ENCODE measurements around the gene SYMPK.

SYMPK gene

DNA sequence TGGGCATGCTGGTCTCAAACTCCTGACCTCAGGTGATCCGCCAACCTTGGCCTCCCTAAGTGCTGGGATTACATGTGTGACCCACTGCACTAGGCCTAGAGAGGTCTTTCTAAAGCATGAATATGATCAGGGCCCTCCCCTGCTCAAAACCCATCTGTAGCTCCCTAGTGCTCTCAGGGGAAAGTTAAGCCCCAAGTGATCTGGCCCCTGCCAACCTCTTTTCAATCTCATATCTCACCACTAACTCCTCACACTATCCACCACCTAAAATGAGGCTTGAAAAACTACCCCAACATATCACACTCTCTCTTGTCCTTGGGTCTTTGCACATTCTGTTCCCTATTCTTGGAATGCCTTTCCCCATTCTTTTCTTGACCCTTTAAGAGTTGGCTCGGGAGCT, 68.3 kb downstream of the SYMPK start:
- Histone ChIP-seq H3K27ac (replicated peaks) (no peak overlapping the region), H3K4me3 (replicated peaks; ENCODE audit: insufficient read depth, low read length) (no peak overlapping the region), H3K27me3 (ENCODE audit: insufficient read depth, poor library complexity, severe bottlenecking) (peaks cover 53% of the 10 kb centered on the region)
- no peak for DNase-seq (ENCODE audit: low read depth in 1 of 2, low spot score in 1 of 2)
- TF ChIP-seq POLR2AphosphoS5 (IDR thresholded peaks at IDR 0.05; ENCODE audit: low read depth), result no peak
- TF ChIP-seq GABPA (IDR thresholded peaks at IDR 0.05; ENCODE audit: low read depth), result no peak
- TF ChIP-seq, protein P1, sequence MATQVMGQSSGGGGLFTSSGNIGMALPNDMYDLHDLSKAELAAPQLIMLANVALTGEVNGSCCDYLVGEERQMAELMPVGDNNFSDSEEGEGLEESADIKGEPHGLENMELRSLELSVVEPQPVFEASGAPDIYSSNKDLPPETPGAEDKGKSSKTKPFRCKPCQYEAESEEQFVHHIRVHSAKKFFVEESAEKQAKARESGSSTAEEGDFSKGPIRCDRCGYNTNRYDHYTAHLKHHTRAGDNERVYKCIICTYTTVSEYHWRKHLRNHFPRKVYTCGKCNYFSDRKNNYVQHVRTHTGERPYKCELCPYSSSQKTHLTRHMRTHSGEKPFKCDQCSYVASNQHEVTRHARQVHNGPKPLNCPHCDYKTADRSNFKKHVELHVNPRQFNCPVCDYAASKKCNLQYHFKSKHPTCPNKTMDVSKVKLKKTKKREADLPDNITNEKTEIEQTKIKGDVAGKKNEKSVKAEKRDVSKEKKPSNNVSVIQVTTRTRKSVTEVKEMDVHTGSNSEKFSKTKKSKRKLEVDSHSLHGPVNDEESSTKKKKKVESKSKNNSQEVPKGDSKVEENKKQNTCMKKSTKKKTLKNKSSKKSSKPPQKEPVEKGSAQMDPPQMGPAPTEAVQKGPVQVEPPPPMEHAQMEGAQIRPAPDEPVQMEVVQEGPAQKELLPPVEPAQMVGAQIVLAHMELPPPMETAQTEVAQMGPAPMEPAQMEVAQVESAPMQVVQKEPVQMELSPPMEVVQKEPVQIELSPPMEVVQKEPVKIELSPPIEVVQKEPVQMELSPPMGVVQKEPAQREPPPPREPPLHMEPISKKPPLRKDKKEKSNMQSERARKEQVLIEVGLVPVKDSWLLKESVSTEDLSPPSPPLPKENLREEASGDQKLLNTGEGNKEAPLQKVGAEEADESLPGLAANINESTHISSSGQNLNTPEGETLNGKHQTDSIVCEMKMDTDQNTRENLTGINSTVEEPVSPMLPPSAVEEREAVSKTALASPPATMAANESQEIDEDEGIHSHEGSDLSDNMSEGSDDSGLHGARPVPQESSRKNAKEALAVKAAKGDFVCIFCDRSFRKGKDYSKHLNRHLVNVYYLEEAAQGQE (IDR thresholded peaks at IDR 0.05; ENCODE audit: insufficient replicate concordance, low read depth), result no peak

DNA sequence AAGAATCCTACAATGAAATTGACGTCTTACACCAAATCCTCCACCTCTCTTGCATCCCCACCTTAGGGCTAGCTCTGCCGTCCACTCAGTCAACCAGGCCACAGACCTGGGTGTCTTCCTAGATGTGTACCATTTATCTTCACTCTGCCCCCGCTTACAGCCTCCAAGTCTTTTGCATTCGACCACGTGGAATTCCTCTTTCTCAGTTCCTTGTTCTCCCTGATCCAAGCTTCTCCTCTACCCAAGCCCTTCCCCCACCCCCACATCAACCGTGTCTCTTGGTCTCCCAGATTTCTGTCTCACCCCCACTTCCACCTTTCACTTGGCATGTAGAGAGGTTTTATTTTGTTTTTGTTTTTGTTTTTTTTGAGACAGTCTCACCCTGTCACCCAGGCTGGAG, 69.1 kb downstream of the SYMPK start:
- Histone ChIP-seq H3K27ac (replicated peaks) (no peak overlapping the region), H3K27me3 (ENCODE audit: insufficient read depth, poor library complexity, severe bottlenecking) (peaks cover 60% of the 10 kb centered on the region), H3K4me3 (replicated peaks; ENCODE audit: insufficient read depth, low read length) (no peak overlapping the region)
- no peak for DNase-seq (ENCODE audit: low read depth in 1 of 2, low spot score in 1 of 2)
- no peak for TF ChIP-seq POLR2AphosphoS5 (IDR thresholded peaks at IDR 0.05; ENCODE audit: low read depth)
- TF ChIP-seq, protein P2, sequence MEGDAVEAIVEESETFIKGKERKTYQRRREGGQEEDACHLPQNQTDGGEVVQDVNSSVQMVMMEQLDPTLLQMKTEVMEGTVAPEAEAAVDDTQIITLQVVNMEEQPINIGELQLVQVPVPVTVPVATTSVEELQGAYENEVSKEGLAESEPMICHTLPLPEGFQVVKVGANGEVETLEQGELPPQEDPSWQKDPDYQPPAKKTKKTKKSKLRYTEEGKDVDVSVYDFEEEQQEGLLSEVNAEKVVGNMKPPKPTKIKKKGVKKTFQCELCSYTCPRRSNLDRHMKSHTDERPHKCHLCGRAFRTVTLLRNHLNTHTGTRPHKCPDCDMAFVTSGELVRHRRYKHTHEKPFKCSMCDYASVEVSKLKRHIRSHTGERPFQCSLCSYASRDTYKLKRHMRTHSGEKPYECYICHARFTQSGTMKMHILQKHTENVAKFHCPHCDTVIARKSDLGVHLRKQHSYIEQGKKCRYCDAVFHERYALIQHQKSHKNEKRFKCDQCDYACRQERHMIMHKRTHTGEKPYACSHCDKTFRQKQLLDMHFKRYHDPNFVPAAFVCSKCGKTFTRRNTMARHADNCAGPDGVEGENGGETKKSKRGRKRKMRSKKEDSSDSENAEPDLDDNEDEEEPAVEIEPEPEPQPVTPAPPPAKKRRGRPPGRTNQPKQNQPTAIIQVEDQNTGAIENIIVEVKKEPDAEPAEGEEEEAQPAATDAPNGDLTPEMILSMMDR (IDR thresholded peaks at IDR 0.05; ENCODE audit: insufficient read depth, low read length), result no peak
- TF ChIP-seq, protein P1 (IDR thresholded peaks at IDR 0.05; ENCODE audit: insufficient replicate concordance, low read depth), result no peak
- no peak for TF ChIP-seq SPI1 (IDR thresholded peaks at IDR 0.05; ENCODE audit: borderline replicate concordance, low read depth)
- no peak for TF ChIP-seq GABPA (IDR thresholded peaks at IDR 0.05; ENCODE audit: low read depth)

DNA sequence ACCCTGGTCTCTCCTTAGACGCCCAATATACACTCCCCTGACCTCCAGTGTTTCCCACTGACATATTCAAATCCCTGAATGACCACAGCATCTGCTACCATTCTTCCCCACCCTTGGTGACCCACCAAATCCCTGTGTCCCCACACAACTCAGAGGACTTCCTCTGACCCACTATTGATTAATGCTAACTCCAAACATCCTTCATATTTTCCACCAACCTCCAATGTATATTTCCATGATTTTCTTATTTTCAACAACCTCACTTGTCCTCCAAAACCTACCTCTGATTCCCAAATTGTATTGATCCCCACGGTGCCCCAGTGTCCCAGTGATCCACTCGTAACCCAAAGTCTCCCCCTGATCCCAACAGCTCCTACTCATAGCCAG, 69.8 kb downstream of the SYMPK start:
- no peak overlapping the region for H3K27ac ChIP-seq (replicated peaks)
- DNase-seq (ENCODE audit: low read depth in 1 of 2, low spot score in 1 of 2), result no peak
- peak overlapping the region; percentile 40 for H3K4me3 ChIP-seq (replicated peaks; ENCODE audit: insufficient read depth, low read length)
- TF ChIP-seq, protein P1 (IDR thresholded peaks at IDR 0.05; ENCODE audit: insufficient replicate concordance, low read depth), result no peak
- no peak for TF ChIP-seq POLR2AphosphoS5 (IDR thresholded peaks at IDR 0.05; ENCODE audit: low read depth)
- TF ChIP-seq GABPA (IDR thresholded peaks at IDR 0.05; ENCODE audit: low read depth), result no peak
- TF ChIP-seq, protein P2 (IDR thresholded peaks at IDR 0.05; ENCODE audit: insufficient read depth, low read length), result no peak
- no peak for TF ChIP-seq SPI1 (IDR thresholded peaks at IDR 0.05; ENCODE audit: borderline replicate concordance, low read depth)
- H3K27me3 ChIP-seq (ENCODE audit: insufficient read depth, poor library complexity, severe bottlenecking), result peaks cover 67% of the 10 kb centered on the region

All from HL-60 (cell line).